ENCODE results near the gene CYB561D2.
A peak's percentile ranks its signal among the peaks of the same experiment; 100 is the strongest.
"Not testable (repeated sequence)": the region's sequence is repeated elsewhere in the genome, so short reads cannot be mapped to it uniquely, and the experiment has no call there.

CYB561D2 gene, protein sequence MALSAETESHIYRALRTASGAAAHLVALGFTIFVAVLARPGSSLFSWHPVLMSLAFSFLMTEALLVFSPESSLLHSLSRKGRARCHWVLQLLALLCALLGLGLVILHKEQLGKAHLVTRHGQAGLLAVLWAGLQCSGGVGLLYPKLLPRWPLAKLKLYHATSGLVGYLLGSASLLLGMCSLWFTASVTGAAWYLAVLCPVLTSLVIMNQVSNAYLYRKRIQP

DNA sequence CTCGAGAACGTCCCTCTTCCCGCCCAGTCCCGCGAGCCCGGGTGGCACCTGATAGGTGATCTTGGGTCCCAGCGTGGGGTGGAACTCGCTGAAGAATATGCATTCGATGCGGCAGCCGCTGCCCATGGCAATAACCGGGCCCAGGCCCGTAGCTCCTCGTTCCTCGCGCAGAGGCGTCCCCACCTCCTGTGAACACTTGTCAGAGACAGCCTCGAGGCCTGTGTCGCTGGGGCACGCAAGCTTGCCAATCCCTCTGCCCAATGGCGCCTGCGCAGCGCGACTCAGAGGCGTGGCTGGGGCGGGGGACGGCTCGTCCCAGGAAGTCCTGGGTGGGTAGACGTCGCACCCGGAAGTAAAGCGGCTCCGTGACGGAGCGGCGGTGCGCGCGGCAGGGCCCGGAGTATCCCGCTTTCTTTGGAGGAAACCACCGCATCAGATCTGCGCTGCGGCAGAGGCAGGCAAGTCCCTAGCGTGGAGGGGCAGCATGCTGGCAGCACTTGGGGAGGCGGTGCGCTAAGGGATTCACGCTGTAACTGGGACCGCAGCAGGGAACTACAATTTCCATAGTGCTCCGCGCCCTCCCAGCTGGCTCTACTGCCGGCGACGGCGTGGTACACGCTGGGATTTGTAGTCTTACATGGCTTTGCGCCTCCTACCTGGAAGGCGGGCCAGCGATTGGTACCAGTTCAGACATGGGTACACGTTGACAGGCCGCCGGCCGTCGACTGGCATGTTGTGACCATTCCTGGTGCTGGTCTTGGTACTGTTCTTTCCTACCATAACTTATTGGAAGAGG lies at the start of gene CYB561D2, which contains the start of gene NPRL2:
Gene CYB561D2, plus strand, starts transcription at position 336 of the 796 bp plus-strand sequence. CDS start 572 bp downstream, outside the sequence.
Gene NPRL2, minus strand, starts transcription at position 249 of the 796 bp plus-strand sequence. Its CDS starts 123 bp downstream, at position 126.
- DNase-seq (ENCODE audit: low read depth) = peak; percentile 99

DNA sequence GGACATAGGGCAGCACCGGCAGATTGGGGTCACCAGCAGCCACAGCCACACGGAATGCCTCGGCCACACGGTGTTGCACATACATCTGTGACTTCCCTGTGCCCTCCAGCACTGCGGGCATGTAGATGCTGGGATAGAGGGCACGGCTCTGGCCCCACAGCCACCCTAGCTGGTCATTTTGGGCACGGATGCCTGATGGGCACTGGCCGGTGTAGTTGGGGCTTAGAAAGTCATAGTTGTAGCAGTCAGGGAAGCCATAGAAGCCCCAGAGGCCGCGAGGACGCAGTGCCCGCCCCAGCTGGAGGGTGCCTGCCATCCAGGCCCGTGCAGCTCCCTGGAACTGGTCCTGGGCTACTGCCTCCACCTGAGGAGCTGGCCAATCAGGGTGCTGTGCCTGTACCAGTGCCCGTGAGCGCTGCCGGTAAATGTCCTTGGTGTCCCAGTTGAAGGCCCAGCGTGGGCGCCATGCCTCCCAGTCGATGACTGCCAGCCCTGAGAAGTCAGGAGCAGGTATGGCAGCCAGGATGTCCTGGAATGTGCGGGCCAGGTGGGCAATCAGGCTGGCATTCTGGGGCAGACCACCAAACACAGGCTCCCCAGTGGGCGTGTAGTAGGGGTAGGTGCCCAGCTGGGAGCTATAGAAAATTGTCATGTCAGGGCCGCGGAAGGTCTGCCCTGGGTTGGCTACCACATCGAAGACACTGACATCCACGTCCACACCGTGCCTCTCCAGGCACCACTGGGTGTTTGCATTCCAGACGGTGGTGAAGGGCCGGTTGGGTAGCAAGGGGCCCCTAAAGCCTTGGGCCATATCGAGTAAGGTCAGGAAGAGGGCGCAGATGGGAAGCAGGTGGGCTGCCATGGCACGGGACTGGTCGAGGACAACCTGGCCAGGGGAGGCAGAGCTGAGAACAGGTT lies 48.3 kb upstream of the CYB561D2 start:
- no peak for DNase-seq (ENCODE audit: low read depth)

DNA sequence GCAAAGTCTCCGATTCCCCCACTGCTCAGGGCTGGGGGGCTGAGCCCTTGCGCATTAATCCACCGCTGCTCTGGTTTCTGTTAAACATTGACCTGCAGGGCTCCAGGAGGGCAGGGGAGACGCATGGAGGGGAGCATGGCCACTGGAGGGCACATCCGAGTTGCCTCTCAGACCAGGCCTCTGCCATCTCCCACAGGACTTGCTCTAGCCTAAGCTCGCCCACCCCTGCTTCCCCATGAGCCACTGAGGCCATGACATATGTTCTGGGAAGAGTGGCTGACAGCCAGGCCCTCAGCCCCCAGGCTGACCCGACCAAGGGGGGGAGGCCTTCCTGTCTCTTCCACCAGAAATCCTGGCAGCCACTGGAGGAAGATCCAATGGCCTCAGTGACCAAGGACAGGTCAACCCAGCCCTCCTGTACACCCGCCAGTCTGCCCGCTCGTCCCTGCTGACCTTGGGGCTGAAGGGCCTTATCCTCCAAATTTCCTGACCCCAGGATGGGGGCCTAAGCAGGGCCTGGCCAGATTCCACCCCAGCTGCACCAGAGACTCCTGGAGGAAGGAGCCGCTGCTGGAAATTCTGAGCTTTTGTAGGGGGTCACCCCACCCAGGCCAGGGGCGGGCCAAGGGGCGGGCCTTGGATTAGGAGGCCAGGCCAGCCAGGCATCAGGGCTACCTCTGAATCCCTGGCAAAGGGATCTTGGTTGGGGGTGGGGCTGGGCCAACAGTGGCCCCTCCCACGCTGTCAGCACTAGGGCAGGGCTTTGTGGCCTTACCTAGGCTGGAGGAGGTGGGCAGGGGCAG lies 47.4 kb upstream of the CYB561D2 start, which contains the start of gene HYAL1:
Gene HYAL1, minus strand, starts transcription at position 562 of the 803 bp plus-strand sequence. CDS start 618 bp downstream, outside the sequence.
- no peak for DNase-seq (ENCODE audit: low read depth)

DNA sequence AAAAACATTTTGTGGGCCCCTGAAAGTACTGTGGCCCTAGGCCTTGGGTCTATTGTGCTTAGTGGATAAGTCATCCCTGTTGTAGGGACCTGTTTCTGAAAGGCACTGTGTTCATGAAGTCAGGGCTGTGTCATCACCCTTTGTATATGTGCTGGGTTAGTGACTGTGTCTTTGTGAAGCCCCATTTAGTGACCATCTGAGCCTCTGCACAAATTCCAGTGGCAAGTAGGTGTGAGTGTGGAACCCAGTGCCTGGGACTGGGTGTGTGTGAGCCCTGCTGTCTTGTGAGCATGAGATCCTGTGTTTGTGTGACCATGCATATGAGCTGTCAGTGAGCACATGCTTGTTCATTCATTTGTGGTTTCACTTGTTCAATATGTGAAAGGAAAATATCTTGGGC lies 46.1 kb upstream of the CYB561D2 start:
- DNase-seq (ENCODE audit: low read depth) = no peak

DNA sequence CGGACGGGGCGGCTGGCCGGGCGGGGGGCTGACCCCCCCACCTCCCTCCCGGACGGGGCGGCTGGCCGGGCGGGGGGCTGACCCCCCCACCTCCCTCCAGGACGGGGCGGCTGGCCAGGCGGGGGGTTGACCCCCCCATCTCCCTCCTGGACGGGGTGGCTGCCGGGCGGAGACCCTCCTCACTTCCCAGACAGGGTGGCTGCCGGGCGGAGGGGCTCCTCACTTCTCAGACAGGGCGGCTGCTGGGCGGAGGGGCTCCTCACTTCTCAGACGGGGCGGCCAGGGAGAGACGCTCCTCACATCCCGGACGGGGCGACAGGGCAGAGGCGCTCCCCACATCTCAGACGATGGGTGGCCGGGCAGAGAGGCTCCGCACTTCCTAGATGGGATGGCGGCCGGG lies 38.6 kb upstream of the CYB561D2 start:
- not testable (repeated sequence) for DNase-seq (ENCODE audit: low read depth)

DNA sequence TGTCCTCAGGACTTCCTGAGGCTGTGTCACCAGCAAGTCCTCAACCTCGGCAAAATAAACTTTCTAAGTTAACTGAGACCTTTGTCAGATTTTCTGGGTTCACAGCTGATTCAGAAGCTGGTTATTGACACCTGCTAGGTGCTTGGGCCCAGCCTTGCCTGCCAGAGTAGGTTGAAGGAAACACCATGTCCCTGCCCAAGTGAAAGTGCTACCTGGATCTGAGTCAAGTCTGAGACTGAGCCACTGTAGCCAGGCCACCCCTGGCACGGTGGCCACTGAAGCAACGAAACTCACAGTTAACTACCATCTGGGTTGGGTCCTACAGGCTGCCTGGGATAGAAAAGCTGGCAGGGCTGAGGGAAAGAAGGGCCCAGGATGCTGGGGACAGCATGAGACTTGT lies 36.3 kb upstream of the CYB561D2 start:
- no peak for DNase-seq (ENCODE audit: low read depth)

DNA sequence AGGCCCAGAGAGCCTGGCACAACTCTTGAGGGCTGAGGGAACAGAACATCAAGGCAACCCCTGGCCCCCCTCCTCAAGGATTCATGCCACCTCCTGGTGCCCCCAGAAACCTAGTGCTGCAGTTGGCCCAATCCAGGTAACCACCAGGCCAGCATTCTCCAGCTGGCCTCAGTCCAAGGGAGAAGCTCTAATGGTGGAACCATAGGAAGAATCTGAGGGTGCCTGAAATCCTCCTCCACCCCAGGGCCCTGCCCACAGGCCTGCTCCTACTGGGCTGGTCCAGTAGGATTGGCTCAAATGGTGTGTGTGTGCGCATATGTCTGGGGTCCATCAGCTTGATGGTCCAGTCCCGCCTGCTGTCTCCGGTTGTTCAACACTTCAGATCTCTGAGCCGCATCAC lies 35.8 kb upstream of the CYB561D2 start:
- DNase-seq (ENCODE audit: low read depth) = no peak

DNA sequence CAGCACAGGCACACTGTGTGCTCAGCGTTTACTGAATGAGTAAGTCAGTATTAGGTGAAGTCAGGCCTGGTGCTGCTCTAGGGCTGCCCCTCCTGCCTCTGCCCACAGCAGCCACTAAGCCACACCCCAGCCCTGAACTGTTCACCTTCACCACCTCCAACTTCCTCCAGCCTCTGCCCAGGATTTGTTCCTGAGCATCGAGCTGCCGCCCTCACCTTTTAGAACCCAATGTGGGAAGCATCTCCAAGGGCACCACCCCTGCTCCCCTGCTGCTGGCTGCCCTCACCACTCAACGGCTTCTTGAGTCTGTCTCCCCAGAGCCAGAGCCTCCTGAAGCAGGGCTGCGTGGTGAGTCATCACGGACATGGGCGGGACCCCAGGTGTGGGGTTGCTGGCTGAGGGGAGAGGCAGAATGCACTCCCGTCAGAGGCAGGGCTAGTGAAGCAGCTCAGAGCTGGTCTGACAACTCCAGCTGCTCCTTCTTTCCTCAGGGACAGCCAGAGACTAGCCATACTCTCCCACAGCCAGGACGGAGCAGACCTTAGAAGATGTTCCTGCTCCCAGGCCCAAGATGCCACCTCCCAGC lies 33.9 kb upstream of the CYB561D2 start:
- DNase-seq (ENCODE audit: low read depth) = no peak

DNA sequence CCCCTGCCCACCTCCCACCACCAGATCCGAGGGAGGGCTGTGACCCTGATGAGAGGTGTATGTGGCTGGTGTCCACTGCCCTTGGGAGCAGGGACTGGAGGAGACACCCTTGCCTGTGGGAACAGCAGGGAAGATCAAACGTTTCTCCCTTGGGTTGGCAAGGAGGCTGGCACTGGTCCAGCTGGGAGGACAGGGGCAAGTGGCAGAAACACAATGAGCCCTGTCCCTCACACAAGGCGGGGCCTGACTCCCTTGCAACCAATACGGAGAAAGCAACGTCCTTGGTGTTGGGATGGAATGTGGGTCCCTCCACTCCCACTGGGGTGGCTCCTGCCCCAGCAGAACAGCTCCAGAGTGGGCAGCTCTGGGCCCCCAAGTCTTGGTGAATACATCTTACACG lies 33.4 kb upstream of the CYB561D2 start:
- DNase-seq (ENCODE audit: low read depth) = no peak

DNA sequence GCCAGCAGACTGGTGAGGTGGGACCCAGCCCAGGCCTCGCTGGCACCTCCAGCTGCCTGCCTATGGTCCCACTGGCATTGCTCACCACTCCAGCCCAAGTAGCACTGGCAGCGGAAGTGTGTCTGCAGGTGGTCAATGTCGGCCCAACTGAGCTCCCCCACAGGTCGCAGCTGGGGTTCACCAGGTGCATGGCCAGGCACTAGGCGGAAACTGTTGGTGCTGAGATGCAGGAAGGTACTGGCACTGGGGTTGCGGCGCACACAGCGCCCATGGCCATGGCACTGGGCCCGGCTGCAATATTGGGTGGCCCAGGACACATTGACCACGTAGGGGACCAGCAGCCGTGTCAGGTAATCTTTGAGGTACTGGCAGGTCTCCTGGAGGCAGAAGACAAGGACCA lies 32.5 kb upstream of the CYB561D2 start:
- no peak for DNase-seq (ENCODE audit: low read depth)

DNA sequence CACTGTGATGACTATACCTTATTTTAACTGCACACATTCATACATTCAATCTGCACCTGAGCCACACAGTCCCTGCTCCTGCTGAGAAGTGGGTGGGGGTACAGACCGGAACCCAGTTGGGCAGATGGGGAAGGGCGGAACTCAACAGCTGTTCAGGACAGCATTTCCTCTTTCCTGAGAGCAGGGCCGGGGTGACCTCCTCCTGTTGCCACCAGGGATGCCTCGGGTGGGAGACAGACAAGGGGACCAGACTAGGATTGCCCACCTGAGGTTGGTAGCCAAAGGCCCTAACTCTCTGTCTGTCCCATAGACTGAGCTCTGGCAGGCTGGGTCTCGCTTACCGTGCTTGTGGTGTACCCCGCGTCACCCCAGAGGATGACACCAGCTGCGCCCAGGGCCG lies 32.0 kb upstream of the CYB561D2 start:
- no peak for DNase-seq (ENCODE audit: low read depth)

DNA sequence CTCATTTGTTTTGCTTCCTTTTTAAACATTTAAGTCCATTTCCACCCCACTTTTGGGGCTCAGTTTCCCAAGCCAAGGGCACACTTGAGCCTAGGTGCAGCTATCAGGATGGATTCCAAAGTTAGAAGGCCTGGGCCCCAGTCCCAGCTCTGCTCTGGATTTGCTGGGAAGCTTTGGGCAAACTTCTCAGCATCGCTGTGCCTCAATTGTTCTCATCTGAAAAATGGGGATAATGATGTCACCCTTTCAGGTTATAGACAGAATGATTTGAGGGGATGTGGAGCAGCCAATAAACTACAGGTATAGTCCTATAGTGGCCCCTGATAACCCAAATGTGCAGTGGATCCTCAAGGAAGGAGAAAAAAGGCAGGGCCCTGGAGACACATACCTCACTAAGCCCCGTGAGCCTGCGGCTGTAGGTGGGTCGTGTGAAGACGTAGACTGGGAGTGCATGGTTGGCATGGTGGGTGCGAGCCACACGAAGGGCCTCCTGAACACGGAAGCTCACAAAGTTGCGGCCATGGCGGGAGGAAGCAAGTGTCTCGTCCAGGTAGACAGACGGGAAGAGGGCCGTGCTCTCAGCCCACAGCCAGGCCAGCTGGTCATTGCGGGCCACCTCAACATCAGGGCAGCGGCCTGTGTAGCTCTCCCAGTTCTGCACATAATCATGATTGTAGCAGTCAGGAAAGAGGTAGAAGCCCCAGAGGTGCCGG lies 31.3 kb upstream of the CYB561D2 start:
- DNase-seq (ENCODE audit: low read depth) = no peak

DNA sequence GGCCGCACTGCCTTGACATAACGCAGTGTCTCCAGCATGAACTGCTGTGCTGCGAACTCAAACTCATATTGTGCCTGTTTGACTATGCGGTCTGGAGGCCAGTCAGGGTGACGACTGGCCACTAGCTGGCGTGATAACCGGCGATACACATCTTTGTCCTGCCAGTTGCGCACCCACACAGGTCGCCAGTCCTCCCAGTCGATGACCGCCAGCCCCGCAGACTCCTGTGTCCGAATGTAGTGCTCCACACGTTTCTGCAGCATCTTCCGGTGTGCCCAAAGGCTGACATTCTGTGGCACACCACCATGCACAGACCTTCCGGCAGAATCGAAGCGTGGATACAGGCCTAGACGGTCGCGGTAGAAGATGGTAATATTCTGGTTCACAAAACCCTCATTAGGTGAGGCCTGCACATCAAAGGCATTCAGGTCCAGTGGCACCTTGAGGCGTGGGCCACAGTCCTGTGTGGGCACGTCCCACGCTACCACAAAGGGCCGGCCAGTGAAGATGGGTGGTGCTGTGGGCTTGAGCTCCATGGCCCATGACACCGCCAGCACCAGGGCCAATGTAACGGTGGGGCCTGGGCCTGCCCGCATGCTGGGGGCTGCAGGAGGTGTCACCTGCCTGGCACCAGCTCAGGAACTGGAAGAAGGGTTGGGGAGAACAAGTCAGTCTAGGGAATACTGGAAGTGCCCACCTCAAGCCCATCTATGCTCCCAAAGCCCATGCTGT lies 30.6 kb upstream of the CYB561D2 start:
- no peak for DNase-seq (ENCODE audit: low read depth)

DNA sequence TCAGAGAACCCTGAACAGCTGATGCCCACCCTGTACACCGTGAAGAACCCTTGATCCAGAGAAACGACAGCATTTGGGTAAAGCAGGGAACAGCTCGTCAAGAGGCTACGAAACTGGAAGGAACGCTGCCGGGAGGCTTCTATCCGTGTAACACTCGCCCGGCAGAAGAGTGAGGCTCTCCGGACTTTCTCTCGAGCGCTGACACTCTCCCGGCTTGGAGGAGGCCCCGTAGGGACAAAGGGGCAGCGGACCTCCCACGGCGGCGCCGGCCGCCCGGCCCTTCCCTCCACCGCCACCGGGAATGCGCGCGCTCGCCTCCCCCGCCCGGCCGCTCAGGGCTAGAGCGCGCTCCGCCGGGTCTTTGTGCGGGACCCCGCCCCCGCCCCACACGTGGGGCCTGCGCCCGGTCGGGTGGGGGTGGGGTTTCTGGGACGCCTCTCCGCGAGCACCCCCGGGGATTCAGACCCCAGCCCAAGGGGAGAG lies 29.8 kb upstream of the CYB561D2 start:
- DNase-seq (ENCODE audit: low read depth) = no peak

DNA sequence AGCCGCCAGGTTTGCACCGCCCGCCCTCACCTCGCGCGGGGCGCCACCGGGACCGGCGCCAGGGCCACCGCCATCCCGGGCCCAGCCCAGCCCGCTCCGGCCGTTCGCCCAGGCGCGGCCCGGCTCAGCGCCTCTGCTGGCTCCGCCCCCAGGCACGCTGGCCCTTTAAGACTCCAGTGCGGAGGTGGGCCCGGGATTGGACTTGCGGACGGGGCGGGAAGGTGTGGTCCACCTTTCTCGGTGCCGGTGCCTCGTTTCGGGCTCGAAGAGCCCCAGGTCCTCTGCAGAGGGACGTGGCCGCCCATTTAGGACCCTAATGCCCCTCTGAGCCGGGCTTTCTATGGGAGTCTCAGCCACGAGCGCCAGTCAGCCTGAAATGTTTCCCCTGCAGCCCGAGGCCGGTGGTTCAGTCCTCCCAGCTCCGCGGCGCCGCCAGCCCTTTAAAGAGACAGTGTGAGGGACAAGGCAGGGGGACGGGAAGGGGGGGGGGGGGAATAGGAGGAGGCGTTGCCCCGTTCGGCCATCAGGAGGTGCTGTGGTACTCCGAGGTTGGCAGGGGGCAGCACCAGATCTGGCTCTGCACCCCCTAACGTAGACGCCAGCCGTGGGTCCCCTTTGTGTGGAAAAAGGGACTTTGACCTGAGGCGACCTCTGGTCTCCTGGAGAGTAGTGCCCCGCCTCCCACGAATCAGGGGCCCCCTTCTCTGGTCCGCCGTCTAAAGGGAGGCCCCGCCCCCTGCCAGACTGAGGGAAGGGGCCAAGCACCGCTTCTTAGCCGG lies 29.1 kb upstream of the CYB561D2 start:
- DNase-seq (ENCODE audit: low read depth) = peak; percentile 66

DNA sequence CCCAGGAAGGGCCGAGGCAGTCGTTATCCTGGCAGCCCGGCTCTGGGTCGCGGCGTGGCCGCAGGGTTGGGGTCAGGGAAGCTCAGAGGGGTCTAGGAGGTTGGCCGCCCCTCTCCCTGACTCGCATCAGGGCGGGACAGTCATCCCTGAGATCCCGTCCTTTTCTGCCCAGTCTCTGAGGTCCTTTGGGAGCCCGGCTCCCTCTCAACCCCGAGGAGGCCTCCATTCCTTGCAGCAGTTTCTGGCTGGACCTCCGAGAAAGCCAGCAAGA lies 28.6 kb upstream of the CYB561D2 start:
- no peak for DNase-seq (ENCODE audit: low read depth)

DNA sequence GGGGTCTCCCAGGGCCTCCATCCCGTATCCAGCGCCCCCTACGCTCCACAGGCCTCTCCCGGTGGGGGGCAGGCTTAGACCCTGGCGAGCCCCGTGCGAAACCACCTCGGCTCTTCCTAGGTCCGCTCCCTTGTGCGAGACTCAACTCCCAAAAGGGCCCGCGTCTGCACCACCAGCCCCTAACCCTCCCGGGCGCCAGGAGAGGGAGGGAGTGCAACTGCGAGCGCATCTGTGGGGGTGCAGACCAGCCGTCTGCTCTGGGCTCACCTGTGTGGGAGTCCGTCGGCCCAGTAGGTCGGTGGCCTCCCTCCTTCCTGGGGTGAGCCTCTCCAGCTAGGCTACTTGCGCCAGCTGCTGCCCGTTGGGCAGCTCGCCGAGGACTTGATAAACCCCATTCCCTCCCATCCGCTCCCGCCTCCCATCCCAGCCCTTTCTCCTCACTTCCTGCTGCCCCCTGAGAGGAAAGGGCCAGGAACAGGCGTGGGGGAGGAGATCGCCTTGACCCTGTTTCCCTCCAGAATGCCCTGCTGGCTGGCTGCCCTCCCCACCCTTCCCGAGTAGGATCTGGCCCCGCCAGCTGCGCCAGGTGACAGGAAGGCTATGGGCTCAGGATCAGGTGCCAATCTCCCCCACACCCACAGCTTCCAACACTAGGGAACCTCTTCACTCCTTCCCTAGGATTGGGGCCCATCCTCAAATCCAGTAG lies 28.1 kb upstream of the CYB561D2 start, which contains the start of gene HYAL2:
Gene HYAL2, minus strand, starts transcription at position 360 of the 706 bp plus-strand sequence. CDS start 2,256 bp downstream, outside the sequence.
- no peak for DNase-seq (ENCODE audit: low read depth)

DNA sequence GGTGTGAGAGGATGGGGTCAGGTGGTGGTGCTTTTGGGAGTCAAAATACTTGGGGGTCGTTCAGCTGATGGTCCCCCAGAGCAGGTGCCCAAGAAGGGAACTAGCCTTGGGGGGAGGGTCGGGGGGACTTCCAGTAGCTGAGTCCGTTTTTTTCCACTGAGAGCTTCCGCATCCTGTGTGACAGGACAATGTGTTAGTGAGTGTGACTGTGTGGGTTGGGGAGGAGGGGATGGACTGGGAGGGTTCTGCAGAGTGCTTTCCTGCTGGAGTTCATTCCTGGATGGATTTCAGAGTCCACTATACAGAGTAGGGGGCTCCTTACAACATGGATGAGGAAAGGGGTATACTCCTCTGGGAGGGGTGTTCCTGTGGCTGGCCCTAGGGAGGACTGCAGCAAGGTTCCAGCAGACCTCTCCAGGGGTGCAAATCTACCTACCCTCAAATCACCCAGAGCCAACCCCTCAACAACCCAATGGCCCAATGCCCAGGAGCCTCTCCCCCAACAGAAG lies 27.5 kb upstream of the CYB561D2 start:
- no peak for DNase-seq (ENCODE audit: low read depth)
